ENCODE data around the gene DHX38. TPM values are rescaled to one million over a fixed set of nuclear protein-coding genes. Genes with fewer than 3 reads are reported as not detected.

DHX38 gene
- total and polyA plus RNA-seq, 4 experiments from 2014 or later, result 16.9 to 120 (median 76.0) TPM

GRCh38 chr16:72126429-72126765 is 32.8 kb downstream of the DHX38 start:
- H3K4me3 Mint-ChIP-seq, result no peak overlapping the region
- CTCF ChIA-PET (ENCODE audit: partially characterized antibody), result no interaction called here
- Histone ChIP-seq H3K27me3 (ENCODE audit: insufficient read depth, low read length) (no peaks in the 10 kb centered on the region), H3K9me3 (ENCODE audit: control insufficient read depth in 1 of 2, low read length in 2 of 2) (no peaks in the 10 kb centered on the region), H3K4me3 (ENCODE audit: low read length in 2 of 2) (no peak overlapping the region), H3K36me3 (ENCODE audit: insufficient read depth, low read length) (no peaks in the 10 kb centered on the region), H3K27ac (ENCODE audit: low read depth, low read length) (no peak overlapping the region), H3K4me1 (ENCODE audit: insufficient read depth, low read length) (no peaks in the 10 kb centered on the region)
- H3K4me1 Mint-ChIP-seq, result no peaks in the 10 kb centered on the region
- POLR2A ChIA-PET (ENCODE audit: partially characterized antibody), result no interaction called here
- intact Hi-C loops (cut with micrococcal nuclease), result loop anchor here (5.0 kb wide), 1 partner anchor 1751 kb away; no protein-coding TSS in a partner anchor
- H3K27me3 Mint-ChIP-seq, result no peaks in the 10 kb centered on the region
- no peak for DNase-seq
- no peak overlapping the region for H3K27ac Mint-ChIP-seq
- no peaks in the 10 kb centered on the region for H3K36me3 Mint-ChIP-seq
- H3K9me3 Mint-ChIP-seq, result no peaks in the 10 kb centered on the region

DNA sequence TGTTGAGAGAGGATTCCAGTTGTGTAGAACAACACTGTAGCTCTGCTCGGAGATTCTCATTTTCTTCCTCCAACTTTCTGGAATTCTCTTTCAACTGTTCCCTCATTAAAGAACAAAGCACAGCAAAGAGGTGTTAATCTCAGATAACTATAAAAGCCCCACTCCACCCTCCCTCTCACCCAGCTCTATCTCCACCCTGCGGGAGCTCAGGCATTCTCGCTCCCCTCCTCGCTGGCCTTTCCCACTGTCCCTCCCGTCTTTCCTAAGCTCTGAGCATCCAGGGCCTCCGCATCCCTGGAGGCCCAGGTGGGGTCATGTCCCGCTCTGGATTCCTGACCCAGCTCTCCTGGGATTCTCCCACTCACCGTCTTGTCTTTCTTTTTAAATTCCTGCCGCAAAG is 35.1 kb downstream of the DHX38 start:
- H3K9me3 Mint-ChIP-seq, result no peaks in the 10 kb centered on the region
- H3K27me3 Mint-ChIP-seq, result no peaks in the 10 kb centered on the region
- H3K36me3 Mint-ChIP-seq, result no peaks in the 10 kb centered on the region
- no peak overlapping the region for H3K27ac Mint-ChIP-seq
- H3K4me1 Mint-ChIP-seq, result no peaks in the 10 kb centered on the region
- no peak overlapping the region for H3K4me3 ChIP-seq (ENCODE audit: low read length in 2 of 2)
- no peak overlapping the region for H3K27ac ChIP-seq (ENCODE audit: low read depth, low read length)
- ChIA-PET POLR2A (ENCODE audit: partially characterized antibody) (no interaction called here), CTCF (ENCODE audit: partially characterized antibody) (interaction anchor here (1.1 to 2.4 kb wide), 2 partner anchors 10 to 35 kb away, joined by 3 to 11 read pairs; partner anchors contain the start of genes DHX38 and TXNL4B)
- no peaks in the 10 kb centered on the region for H3K36me3 ChIP-seq (ENCODE audit: insufficient read depth, low read length)
- no peaks in the 10 kb centered on the region for H3K9me3 ChIP-seq (ENCODE audit: control insufficient read depth in 1 of 2, low read length in 2 of 2)
- H3K4me1 ChIP-seq (ENCODE audit: insufficient read depth, low read length), result no peaks in the 10 kb centered on the region
- no peak overlapping the region for H3K4me3 Mint-ChIP-seq
- H3K27me3 ChIP-seq (ENCODE audit: insufficient read depth, low read length), result no peaks in the 10 kb centered on the region
- DNase-seq, result no peak
- intact Hi-C loops (cut with micrococcal nuclease), result loop anchor here (5.0 kb wide), 1 partner anchor 1749 kb away; no protein-coding TSS in a partner anchor

GRCh38 chr16:72129976-72130656 is 36.5 kb downstream of the DHX38 start:
- H3K27me3 ChIP-seq (ENCODE audit: insufficient read depth, low read length), result no peaks in the 10 kb centered on the region
- H3K4me3 Mint-ChIP-seq, result no peak overlapping the region
- no peak overlapping the region for H3K27ac ChIP-seq (ENCODE audit: low read depth, low read length)
- H3K36me3 Mint-ChIP-seq, result no peaks in the 10 kb centered on the region
- no peaks in the 10 kb centered on the region for H3K4me1 ChIP-seq (ENCODE audit: insufficient read depth, low read length)
- no peaks in the 10 kb centered on the region for H3K4me1 Mint-ChIP-seq
- H3K4me3 ChIP-seq (ENCODE audit: low read length in 2 of 2), result no peak overlapping the region
- intact Hi-C loops (cut with micrococcal nuclease), result loop anchor here (5.0 kb wide), 1 partner anchor 1747 kb away; no protein-coding TSS in a partner anchor
- no peak for DNase-seq
- H3K27me3 Mint-ChIP-seq, result no peaks in the 10 kb centered on the region
- no peaks in the 10 kb centered on the region for H3K9me3 ChIP-seq (ENCODE audit: control insufficient read depth in 1 of 2, low read length in 2 of 2)
- H3K9me3 Mint-ChIP-seq, result no peaks in the 10 kb centered on the region
- H3K36me3 ChIP-seq (ENCODE audit: insufficient read depth, low read length), result no peaks in the 10 kb centered on the region
- POLR2A ChIA-PET (ENCODE audit: partially characterized antibody), result no interaction called here
- no peak overlapping the region for H3K27ac Mint-ChIP-seq
- CTCF ChIA-PET (ENCODE audit: partially characterized antibody), result no interaction called here

DNA sequence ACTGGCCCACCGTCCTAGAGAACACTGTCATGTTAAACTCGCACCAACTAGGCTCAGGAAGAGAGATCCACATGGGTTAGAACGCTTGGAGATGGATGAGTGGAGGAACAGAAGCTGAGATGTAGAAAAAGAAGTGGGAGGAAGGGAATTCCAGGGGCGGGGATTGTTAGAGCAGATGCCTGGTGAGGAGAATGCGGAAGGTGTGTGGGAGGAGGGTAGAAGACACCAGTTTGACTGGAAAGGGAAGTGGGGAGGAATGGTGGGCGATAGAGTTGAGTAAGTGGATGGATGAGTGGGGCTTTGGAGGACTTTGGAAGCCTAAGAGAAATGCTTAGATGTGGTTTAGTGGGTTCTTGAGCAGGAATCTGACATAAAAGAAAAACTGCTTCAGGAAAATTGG is 37.4 kb downstream of the DHX38 start:
- H3K36me3 Mint-ChIP-seq, result no peaks in the 10 kb centered on the region
- intact Hi-C loops (cut with micrococcal nuclease), result no loop called here
- H3K4me3 ChIP-seq (ENCODE audit: low read length in 2 of 2), result no peak overlapping the region
- H3K9me3 ChIP-seq (ENCODE audit: control insufficient read depth in 1 of 2, low read length in 2 of 2), result no peaks in the 10 kb centered on the region
- no peaks in the 10 kb centered on the region for H3K27me3 Mint-ChIP-seq
- H3K27ac ChIP-seq (ENCODE audit: low read depth, low read length), result no peak overlapping the region
- no peak for DNase-seq
- no peak overlapping the region for H3K4me3 Mint-ChIP-seq
- no peaks in the 10 kb centered on the region for H3K4me1 Mint-ChIP-seq
- CTCF ChIA-PET (ENCODE audit: partially characterized antibody), result no interaction called here
- H3K27ac Mint-ChIP-seq, result no peak overlapping the region
- POLR2A ChIA-PET (ENCODE audit: partially characterized antibody), result no interaction called here
- no peaks in the 10 kb centered on the region for H3K27me3 ChIP-seq (ENCODE audit: insufficient read depth, low read length)
- H3K9me3 Mint-ChIP-seq, result no peaks in the 10 kb centered on the region
- no peaks in the 10 kb centered on the region for H3K36me3 ChIP-seq (ENCODE audit: insufficient read depth, low read length)
- no peaks in the 10 kb centered on the region for H3K4me1 ChIP-seq (ENCODE audit: insufficient read depth, low read length)

DNA sequence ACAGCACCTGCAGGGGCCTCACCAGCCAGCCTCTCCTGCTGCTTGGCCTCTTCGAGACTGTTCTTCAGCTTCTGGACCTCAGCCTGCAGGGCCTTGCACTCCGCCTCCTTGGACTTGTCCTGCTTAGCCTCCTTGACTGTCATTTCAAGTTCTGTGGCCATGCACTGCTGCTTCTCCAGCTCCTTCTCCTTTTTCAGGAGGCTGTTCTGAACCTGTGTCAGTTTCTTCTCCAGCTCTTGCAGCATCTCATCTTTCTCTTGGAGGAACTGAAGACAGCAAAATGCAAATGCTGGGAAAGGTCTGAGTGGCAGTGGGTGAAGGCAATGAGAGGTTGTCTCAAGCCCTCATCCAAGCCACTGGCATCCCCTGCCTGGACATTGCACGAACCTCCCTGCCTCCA is 39.1 kb downstream of the DHX38 start:
- no peaks in the 10 kb centered on the region for H3K27me3 ChIP-seq (ENCODE audit: insufficient read depth, low read length)
- H3K36me3 Mint-ChIP-seq, result no peaks in the 10 kb centered on the region
- no peak overlapping the region for H3K4me3 Mint-ChIP-seq
- H3K9me3 Mint-ChIP-seq, result peaks cover 0 to 2% (median 0%) of the 10 kb centered on the region in 8 donors
- no peaks in the 10 kb centered on the region for H3K9me3 ChIP-seq (ENCODE audit: control insufficient read depth in 1 of 2, low read length in 2 of 2)
- intact Hi-C loops (cut with micrococcal nuclease), result no loop called here
- no peaks in the 10 kb centered on the region for H3K27me3 Mint-ChIP-seq
- no peak overlapping the region for H3K27ac ChIP-seq (ENCODE audit: low read depth, low read length)
- POLR2A ChIA-PET (ENCODE audit: partially characterized antibody), result no interaction called here
- H3K27ac Mint-ChIP-seq, result no peak overlapping the region
- no peaks in the 10 kb centered on the region for H3K36me3 ChIP-seq (ENCODE audit: insufficient read depth, low read length)
- H3K4me3 ChIP-seq (ENCODE audit: low read length in 2 of 2), result no peak overlapping the region
- H3K4me1 ChIP-seq (ENCODE audit: insufficient read depth, low read length), result no peaks in the 10 kb centered on the region
- CTCF ChIA-PET (ENCODE audit: partially characterized antibody), result interaction anchor here (2.5 kb wide), 1 partner anchor 7 kb away, joined by 10 read pairs; no protein-coding TSS in a partner anchor
- no peak for DNase-seq
- H3K4me1 Mint-ChIP-seq, result no peaks in the 10 kb centered on the region

- intact Hi-C loops (cut with micrococcal nuclease), result no loop called here
- Mint-ChIP-seq H3K4me1 (no peaks in the 10 kb centered on the region), H3K9me3 (peaks cover 0 to 2% (median 0%) of the 10 kb centered on the region in 8 donors), H3K36me3 (no peaks in the 10 kb centered on the region), H3K27ac (no peak overlapping the region), H3K4me3 (no peak overlapping the region), H3K27me3 (peaks cover 0 to 2% of the 10 kb centered on the region in 2 donors)
- no peak for DNase-seq
- Histone ChIP-seq H3K4me1 (ENCODE audit: insufficient read depth, low read length) (no peaks in the 10 kb centered on the region), H3K27me3 (ENCODE audit: insufficient read depth, low read length) (no peaks in the 10 kb centered on the region), H3K36me3 (ENCODE audit: insufficient read depth, low read length) (no peaks in the 10 kb centered on the region), H3K4me3 (ENCODE audit: low read length in 2 of 2) (no peak overlapping the region), H3K9me3 (ENCODE audit: control insufficient read depth in 1 of 2, low read length in 2 of 2) (no peaks in the 10 kb centered on the region), H3K27ac (ENCODE audit: low read depth, low read length) (no peak overlapping the region)
- ChIA-PET POLR2A (ENCODE audit: partially characterized antibody) (no interaction called here), CTCF (ENCODE audit: partially characterized antibody) (interaction anchor here (2.5 kb wide), 1 partner anchor 9 kb away, joined by 10 read pairs; no protein-coding TSS in a partner anchor)
These were observed 40.9 kb downstream of the DHX38 start for GRCh38 chr16:72134507-72134906.

DNA sequence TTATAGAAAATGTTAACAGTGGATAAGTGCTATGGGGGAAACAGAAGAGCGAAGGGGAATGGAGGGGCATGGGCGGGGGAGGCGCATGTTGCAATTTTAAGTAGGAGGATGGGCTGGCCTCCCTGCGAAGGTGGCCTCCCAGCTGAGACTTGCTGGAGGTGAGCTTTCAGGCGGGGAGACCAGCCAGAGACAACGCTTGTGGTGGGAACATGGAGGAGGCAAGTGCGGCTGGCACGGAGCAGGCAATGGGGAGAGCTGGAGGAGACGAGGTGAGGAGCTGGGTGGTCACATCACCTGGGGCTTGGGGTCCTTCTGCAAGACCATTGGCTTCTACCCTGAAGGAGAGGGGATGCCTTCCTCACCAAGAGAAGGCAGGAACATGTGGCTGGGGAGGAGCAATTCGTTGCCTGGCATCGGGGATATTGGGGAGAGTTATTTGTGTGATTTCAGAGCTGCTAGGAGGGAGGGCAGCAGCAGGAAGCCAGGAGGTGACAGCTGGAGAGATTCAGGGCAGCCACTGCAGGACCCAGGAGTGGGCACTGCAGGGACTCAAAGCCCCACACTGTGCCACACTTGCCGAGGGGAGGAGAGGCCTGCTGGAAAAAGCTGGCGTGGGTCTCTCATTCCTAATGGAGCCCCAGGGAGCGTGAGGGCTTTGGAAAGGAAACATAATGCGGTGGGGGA is 43.9 kb downstream of the DHX38 start:
- CTCF ChIA-PET (ENCODE audit: partially characterized antibody), result no interaction called here
- intact Hi-C loops (cut with micrococcal nuclease), result no loop called here
- POLR2A ChIA-PET (ENCODE audit: partially characterized antibody), result no interaction called here

More for the DNA sequence above, 43.9 kb downstream of the DHX38 start:
- H3K36me3 ChIP-seq (ENCODE audit: insufficient read depth, low read length), result no peaks in the 10 kb centered on the region
- H3K4me1 Mint-ChIP-seq, result no peaks in the 10 kb centered on the region
- no peak overlapping the region for H3K27ac Mint-ChIP-seq
- peaks cover 0 to 2% (median 0%) of the 10 kb centered on the region in 8 donors for H3K9me3 Mint-ChIP-seq
- H3K4me3 ChIP-seq (ENCODE audit: low read length in 2 of 2), result no peak overlapping the region
- no peak overlapping the region for H3K27ac ChIP-seq (ENCODE audit: low read depth, low read length)
- no peaks in the 10 kb centered on the region for H3K36me3 Mint-ChIP-seq
- no peak for DNase-seq
- H3K9me3 ChIP-seq (ENCODE audit: control insufficient read depth in 1 of 2, low read length in 2 of 2), result no peaks in the 10 kb centered on the region
- H3K4me3 Mint-ChIP-seq, result no peak overlapping the region
- no peaks in the 10 kb centered on the region for H3K27me3 ChIP-seq (ENCODE audit: insufficient read depth, low read length)
- peaks cover 3 to 12% of the 10 kb centered on the region in 2 donors for H3K27me3 Mint-ChIP-seq
- no peaks in the 10 kb centered on the region for H3K4me1 ChIP-seq (ENCODE audit: insufficient read depth, low read length)

All from CD4-positive, alpha-beta memory T cell (primary cell).